WERI-Rb-1 (cell line): Measurements from ENCODE around the gene SELENOI.
"Not testable (repeated sequence)": the region's sequence is repeated elsewhere in the genome, so short reads cannot be mapped to it uniquely, and the experiment has no call there.

Source experiments
- DNase-seq: peaks from one replicate; pipeline ENCODE4 v3.0.0-alpha.2; 2020
- H3K27ac ChIP-seq: fragments of 250-450 bp; sonication (Bioruptor Pico); 2 replicates; pipeline ENCODE4 v1.5.1; 2020; ENCODE audit warnings: mild to moderate bottlenecking, moderate library complexity
- H3K27me3 ChIP-seq: fragments of 250-450 bp; sonication (Bioruptor Pico); 2 replicates; pipeline ENCODE4 v1.5.1; 2021; ENCODE audit warnings: mild to moderate bottlenecking, low read depth, moderate library complexity; ENCODE audit not compliant: insufficient read depth, severe bottlenecking
- H3K36me3 ChIP-seq: fragments of 250-450 bp; sonication (Bioruptor Pico); 2 replicates; pipeline ENCODE4 v1.5.1; 2020; ENCODE audit warnings: mild to moderate bottlenecking, moderate library complexity
- H3K4me3 ChIP-seq: 2 replicates; pipeline ENCODE4 v1.5.1; 2011; ENCODE audit warnings: low read depth, mild to moderate bottlenecking, control low read depth, low read length
- H3K9me3 ChIP-seq: fragments of 250-450 bp; sonication (Bioruptor Pico); 2 replicates; pipeline ENCODE4 v1.5.1; 2021; ENCODE audit warnings: mild to moderate bottlenecking, moderate library complexity; ENCODE audit not compliant: severe bottlenecking
- TF ChIP-seq, protein P1 (sequence below): IDR thresholded peaks from 2 replicates; pipeline ENCODE4 v1.5.1; 2011; ENCODE audit warnings: low read depth, mild to moderate bottlenecking, control low read depth, inconsistent platforms, low read length

The SELENOI gene

DNA sequence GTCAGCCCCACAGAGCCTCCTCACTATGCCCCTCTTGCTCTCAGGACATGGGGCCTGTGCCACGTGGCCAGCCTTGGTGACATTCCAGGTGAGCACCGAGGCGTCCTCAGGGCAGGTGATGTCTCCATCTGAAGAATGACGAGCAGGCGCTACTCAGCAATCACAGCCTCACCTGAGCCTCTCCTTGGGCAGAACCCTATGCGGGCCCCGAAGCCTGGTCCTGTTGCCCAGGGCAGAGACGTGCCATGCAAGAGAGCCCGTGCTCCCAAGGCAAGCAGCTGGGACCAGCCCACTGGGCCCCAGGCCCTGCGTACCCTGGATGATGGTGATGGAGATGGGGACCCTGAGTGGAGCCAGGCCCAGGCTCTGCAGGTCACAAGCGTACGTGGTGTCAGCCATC is 32.5 kb upstream of the SELENOI start:
- no peaks in the 10 kb centered on the region for H3K27me3 ChIP-seq
- no peak for DNase-seq
- H3K4me3 ChIP-seq = no peak overlapping the region
- TF ChIP-seq, protein P1, sequence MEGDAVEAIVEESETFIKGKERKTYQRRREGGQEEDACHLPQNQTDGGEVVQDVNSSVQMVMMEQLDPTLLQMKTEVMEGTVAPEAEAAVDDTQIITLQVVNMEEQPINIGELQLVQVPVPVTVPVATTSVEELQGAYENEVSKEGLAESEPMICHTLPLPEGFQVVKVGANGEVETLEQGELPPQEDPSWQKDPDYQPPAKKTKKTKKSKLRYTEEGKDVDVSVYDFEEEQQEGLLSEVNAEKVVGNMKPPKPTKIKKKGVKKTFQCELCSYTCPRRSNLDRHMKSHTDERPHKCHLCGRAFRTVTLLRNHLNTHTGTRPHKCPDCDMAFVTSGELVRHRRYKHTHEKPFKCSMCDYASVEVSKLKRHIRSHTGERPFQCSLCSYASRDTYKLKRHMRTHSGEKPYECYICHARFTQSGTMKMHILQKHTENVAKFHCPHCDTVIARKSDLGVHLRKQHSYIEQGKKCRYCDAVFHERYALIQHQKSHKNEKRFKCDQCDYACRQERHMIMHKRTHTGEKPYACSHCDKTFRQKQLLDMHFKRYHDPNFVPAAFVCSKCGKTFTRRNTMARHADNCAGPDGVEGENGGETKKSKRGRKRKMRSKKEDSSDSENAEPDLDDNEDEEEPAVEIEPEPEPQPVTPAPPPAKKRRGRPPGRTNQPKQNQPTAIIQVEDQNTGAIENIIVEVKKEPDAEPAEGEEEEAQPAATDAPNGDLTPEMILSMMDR = no peak
- no peaks in the 10 kb centered on the region for H3K36me3 ChIP-seq
- no peaks in the 10 kb centered on the region for H3K9me3 ChIP-seq
- no peak overlapping the region for H3K27ac ChIP-seq

DNA sequence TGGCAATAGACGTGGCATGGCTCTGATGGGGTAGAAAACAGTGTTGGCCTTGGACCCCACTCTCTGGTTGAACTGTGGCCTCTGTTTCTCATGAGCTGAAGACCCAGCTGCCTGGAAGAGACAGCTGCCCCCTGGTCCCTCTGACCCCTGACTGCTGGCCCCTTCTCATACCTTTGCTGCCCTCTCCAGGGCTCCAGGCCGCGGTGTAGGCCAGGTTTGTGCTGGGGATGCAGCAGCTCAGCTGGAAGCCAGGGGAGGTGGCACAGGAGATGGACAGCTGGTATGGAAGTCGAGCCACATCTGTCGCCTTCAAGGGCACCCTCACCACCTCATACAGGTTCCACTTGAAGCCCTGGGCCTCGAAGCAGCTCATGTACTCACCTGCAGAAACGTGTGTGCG is 31.7 kb upstream of the SELENOI start:
- TF ChIP-seq, protein P1 = peak; percentile 75
- H3K36me3 ChIP-seq = no peaks in the 10 kb centered on the region
- H3K27ac ChIP-seq = no peak overlapping the region
- H3K9me3 ChIP-seq = no peaks in the 10 kb centered on the region
- no peaks in the 10 kb centered on the region for H3K27me3 ChIP-seq
- H3K4me3 ChIP-seq = no peak overlapping the region
- peak; percentile 68 for DNase-seq

DNA sequence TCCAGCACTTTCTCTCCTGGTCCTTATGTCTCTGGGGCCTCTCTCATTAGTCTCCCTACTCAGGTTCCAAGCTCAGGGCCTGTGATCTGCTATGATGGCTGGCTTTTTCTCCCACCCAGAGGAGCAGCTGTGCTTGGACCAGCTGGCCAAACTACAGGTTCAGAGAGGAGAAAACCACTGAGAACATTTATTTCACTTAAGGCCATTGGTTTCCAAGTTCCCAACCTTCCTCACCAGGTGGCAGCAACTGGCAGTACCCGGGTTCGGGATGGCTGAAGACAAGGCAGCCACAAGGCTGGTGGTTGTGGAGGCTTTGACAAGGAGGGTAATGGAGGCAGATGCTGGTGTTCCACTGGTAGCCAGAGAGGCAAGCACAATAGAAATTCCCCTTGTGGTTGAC is 29.9 kb upstream of the SELENOI start:
- TF ChIP-seq, protein P1 = peak; percentile 45
- DNase-seq = peak; percentile 40
- H3K9me3 ChIP-seq = no peaks in the 10 kb centered on the region
- H3K27ac ChIP-seq = no peak overlapping the region
- H3K4me3 ChIP-seq = no peak overlapping the region
- no peaks in the 10 kb centered on the region for H3K27me3 ChIP-seq
- H3K36me3 ChIP-seq = no peaks in the 10 kb centered on the region

DNA sequence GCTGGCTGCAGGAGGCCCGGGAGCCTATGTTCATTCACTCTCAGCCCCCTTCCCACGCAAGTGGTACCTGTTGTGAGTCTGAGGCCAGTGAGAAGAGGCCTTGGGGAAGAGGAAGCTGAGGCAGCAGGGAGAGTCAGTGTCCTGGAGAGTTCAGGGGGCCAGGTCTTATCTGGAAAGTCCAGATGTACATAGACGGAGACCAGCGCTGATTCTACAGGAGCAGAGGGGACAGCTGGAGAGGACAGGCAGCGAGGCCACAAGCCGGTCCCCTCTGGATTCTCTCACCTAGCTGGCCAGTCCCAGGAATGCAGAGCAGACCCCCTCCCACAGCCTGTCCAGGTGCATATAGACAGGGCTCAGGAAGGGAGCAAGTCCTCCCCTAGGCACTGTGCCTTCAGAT is 29.1 kb upstream of the SELENOI start:
- H3K4me3 ChIP-seq = no peak overlapping the region
- no peaks in the 10 kb centered on the region for H3K36me3 ChIP-seq
- TF ChIP-seq, protein P1 = no peak
- DNase-seq = no peak
- H3K27ac ChIP-seq = no peak overlapping the region
- H3K9me3 ChIP-seq = no peaks in the 10 kb centered on the region
- no peaks in the 10 kb centered on the region for H3K27me3 ChIP-seq

DNA sequence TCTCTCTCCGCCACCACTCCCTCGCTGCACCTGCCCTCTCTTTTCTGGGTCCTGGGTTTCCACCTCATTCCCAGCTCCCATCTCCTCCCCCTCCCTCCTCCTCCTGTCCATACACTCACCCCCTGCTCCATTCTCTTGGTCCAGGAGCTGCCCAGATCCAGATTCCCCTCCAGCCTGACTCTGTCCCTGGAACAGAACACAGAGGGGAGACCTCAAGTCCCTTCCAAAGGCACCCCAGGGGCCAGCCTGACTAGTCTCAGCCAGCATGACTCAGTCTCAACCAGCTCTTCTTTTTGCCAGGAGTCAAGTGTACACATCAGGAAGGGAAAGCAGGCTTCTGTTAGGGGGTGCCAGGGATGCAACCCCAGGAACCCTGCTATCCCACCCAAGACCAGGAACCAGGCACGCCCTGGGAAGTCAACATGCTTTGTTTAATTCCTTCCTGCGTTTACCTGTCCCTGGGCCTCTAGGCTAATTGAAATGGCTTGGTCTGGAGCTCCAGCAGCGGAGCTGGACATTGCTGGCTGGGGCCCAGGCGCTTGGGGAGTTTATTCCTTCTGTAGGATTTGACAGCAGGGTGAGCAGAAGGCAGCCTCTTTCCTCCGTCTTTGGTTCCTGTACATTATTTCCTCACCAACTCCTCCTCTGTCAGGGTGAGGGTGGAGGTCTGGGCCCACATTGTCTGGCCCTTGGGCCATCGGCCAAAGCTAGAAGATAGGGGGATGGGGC is 28.4 kb upstream of the SELENOI start:
- TF ChIP-seq, protein P1 = no peak
- Histone ChIP-seq H3K36me3 (no peaks in the 10 kb centered on the region), H3K27ac (no peak overlapping the region), H3K9me3 (no peaks in the 10 kb centered on the region), H3K27me3 (no peaks in the 10 kb centered on the region), H3K4me3 (no peak overlapping the region)
- DNase-seq = no peak

DNA sequence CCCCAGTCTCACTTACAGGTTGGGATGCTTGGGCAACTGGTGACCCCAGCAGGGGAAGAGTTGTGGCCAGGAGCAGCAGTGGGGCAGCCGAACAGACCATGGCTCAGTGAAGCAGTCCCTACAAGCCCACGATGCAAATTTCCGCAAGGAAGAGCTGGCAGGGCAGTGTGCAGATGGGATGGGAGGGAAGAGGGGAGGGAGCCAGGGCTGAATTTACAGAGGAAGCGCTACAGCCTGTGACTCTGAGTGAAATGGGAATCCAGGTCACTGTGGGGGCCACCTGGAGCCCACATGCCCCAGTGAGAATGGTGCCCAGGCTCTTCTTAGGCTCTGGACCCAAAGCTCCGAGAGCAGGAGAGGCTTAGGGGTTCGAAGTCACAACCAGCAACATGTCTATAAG is 27.0 kb upstream of the SELENOI start:
- TF ChIP-seq, protein P1 = no peak
- no peaks in the 10 kb centered on the region for H3K9me3 ChIP-seq
- no peaks in the 10 kb centered on the region for H3K36me3 ChIP-seq
- no peaks in the 10 kb centered on the region for H3K27me3 ChIP-seq
- no peak overlapping the region for H3K27ac ChIP-seq
- DNase-seq = no peak
- no peak overlapping the region for H3K4me3 ChIP-seq

DNA sequence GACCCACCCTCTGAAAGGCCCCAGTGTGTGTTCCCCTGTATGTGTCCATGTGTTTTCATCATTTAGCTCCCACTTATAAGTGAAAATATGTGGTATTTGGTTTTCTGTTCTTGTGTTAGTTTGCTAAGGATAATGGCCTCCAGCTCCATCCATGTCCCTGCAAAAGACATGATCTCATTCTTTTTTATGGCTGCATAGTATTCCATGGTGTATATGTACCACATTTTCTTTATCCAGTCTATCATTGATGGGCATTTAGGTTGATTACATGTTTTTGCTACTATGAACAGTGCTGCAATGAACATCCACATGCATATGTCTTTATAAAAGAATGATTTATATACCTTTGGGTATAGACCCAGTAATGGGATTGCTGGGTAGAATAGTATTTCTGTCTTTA is 21.5 kb upstream of the SELENOI start:
- H3K9me3 ChIP-seq, H3K36me3 ChIP-seq, DNase-seq, H3K4me3 ChIP-seq, H3K27ac ChIP-seq, H3K27me3 ChIP-seq: not testable (repeated sequence)
